Retinal pigment epithelial cell (primary cell): Measurements from ENCODE around the gene ARGFX.
A peak's percentile ranks its signal among the peaks of the same experiment; 100 is the strongest.

Experiments used
- DNase-seq: peaks from one replicate; pipeline ENCODE4 v3.0.0-alpha.2; 2010; ENCODE audit warnings: low read depth
- H3K4me3 ChIP-seq: 2 replicates; pipeline ENCODE4 v1.5.1; 2011; ENCODE audit warnings: mild to moderate bottlenecking, low read length, control low read depth, moderate library complexity
- TF ChIP-seq, protein P1 (sequence below): conservative IDR thresholded peaks from 2 replicates; pipeline ENCODE4 v1.5.1; 2011; ENCODE audit warnings: low read depth, low read length, control low read depth, inconsistent platforms

Gene ARGFX

DNA sequence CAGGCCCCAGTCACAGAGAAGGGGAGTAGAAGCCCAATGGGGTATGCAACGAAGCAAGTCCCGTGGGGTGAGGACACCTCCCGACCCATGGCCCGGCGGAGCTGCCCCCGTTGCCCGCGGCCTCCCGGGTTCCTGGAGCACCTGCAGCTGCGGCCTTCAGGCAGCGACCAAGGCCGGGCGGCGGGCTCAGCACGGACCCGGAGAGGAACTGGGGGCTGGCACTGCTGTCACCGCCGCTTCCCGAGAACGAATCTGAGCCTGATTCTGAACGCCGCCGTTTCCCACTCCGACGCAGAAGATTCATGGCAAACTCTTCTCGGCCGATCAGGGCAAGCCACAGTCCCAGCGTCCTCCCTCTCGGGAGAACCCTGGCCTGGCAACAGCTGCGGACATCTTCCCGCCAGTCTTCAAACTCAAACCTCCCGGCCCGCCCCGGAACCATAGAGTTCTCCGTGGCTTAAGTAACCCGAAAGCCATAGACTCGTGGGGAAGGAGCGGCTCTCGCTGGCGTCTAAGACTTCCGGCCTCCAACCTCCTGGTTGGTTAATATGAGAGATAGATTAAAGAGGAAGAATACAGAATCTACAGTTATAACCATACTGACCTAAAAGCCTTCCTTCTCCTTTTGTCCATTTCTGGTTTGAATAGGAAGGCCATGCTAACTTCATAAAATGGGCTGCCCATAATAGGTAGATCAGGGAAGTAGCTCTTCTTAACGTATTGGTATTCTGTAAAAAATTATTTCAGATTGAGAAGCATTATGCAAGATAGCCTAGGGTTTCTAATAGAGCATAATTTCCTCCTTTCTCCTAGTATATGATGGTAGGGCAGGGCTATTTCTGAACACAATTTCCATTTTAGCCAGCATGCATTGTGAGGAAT is 21.9 kb upstream of the ARGFX start, which contains the start of gene POLQ:
TSS of gene POLQ (minus strand) at position 415 of the 882 bp plus-strand sequence. CDS start at position 304, 111 bp downstream.
- H3K4me3 ChIP-seq, result peak within 1 kb of the TSS; percentile 90
- TF ChIP-seq, protein P1, sequence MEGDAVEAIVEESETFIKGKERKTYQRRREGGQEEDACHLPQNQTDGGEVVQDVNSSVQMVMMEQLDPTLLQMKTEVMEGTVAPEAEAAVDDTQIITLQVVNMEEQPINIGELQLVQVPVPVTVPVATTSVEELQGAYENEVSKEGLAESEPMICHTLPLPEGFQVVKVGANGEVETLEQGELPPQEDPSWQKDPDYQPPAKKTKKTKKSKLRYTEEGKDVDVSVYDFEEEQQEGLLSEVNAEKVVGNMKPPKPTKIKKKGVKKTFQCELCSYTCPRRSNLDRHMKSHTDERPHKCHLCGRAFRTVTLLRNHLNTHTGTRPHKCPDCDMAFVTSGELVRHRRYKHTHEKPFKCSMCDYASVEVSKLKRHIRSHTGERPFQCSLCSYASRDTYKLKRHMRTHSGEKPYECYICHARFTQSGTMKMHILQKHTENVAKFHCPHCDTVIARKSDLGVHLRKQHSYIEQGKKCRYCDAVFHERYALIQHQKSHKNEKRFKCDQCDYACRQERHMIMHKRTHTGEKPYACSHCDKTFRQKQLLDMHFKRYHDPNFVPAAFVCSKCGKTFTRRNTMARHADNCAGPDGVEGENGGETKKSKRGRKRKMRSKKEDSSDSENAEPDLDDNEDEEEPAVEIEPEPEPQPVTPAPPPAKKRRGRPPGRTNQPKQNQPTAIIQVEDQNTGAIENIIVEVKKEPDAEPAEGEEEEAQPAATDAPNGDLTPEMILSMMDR, result no peak
- peak; percentile 82 for DNase-seq

DNA sequence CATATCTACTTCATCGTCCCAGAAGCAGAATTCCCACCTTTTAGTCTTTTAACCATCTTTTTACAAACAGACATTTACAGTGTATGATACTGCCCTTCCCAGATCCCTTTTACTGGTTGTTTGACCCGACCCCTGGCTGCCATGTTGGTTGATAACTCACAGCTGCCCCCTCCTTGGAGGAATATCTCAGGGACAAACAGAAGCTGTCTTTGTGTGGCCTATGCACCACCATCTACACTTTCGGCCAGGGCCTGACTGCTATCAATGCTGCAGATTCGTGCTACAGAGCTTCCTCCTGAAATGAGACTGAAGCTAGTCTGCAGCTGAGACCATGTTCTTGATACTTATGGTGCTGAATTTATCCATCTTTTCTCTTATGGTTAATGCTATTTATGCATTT is 15.4 kb upstream of the ARGFX start:
- no peak overlapping the region for H3K4me3 ChIP-seq
- DNase-seq, result no peak
- TF ChIP-seq, protein P1, result no peak

DNA sequence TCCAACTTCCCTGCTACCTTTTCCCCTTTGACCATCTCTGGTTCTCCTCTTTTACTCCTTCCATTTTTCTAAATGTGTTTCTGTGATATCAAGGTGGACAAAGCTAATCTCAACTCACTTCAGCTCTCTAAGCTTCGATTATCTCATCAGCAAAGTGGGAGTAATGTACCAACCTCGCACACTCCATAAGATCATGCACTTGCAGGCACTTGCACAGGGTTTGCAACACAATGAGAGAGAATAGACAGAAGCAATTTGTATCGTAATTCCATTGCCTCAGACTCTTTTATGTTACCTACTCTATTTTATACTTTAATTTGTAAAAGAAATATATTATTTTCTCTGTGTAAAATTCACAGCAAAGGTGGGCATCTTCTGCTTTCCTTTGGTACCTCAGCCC is 15.0 kb upstream of the ARGFX start:
- DNase-seq, result no peak
- H3K4me3 ChIP-seq, result no peak overlapping the region
- TF ChIP-seq, protein P1, result no peak

DNA sequence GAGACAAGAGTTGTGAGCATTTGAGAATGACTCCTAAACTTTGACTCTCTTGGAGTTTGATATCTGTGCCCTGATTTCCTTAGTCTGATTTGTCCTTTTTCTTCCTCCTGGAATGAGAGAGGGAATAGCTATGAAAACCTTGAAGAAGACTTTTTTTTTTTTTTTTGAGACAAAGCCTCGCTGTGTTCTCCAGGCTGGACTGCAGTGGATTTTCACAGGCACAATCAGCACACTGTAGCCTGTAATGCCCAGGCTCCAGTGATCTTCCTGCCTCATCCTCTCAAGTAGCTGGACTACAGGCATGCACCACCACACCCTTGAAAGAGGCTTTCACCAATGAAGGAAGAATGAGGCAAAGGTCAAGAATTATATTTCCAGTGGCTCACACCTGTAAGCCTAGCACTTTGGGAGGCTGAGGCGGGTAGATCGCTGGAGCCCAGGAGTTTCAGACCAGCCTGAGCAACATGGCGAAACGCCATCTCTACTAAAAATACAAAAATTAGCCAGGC is 10.3 kb upstream of the ARGFX start:
- no peak for DNase-seq
- TF ChIP-seq, protein P1, result no peak
- H3K4me3 ChIP-seq, result no peak overlapping the region

DNA sequence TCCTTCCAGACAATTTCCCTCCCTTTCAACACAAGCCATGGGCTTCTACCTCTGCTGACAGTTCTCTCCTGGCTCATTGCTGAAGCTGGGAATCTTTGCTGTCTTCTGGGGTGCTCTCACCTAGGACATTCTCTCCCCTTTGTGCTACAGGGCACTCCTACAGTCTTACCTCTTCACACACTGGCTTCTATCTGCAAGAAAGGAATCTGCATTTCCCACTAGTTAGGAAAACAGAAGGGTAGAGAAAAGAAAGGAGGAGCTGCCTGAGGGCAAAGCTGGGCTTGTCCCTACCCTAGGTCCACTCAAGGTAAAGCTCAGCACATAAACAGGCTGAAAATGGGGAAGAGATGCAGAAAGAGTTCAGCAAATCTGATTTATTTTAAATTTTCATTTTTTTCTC is 5.6 kb upstream of the ARGFX start:
- H3K4me3 ChIP-seq, result no peak overlapping the region
- TF ChIP-seq, protein P1, result no peak
- no peak for DNase-seq

DNA sequence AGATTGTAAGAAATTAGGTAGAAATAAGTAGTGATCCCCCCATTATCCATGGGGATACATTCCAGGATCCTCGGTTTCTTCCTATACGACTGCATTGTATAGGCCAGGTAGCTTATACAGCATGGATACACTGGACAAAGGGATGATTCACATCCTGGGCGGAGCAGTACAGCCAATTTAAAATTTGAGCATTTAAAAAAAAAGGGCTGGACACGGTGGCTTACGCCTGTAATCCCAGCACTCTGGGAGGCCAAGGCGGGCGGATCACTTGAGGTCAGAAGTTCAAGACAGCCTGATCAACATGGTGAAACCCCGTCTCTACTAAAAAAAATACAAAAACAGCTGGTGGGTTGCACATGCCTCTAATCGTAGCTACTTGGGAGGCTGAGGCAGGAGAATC is 976 bp upstream of the ARGFX start:
- TF ChIP-seq, protein P1, result no peak
- H3K4me3 ChIP-seq, result no peak overlapping the region
- DNase-seq, result no peak

DNA sequence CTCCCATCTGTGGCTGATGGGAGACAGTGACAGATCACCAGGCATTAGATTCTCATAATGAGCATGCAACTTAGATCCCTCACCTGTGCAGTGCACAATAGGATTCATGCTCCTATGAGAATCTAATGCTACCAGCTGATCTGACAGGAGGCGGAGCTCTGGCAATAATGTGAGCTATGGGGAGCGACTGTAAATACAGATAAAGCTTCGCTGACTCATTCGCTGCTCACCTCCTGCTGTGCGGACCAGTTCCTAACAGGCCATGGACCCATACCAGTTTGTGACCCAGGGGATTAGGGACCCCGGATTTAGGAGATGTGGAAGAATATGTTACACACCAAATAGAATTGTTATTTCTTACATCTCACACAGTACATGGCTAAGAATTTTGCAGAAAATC is 6.7 kb downstream of the ARGFX start:
- TF ChIP-seq, protein P1, result no peak
- peak; percentile 11 for DNase-seq
- H3K4me3 ChIP-seq, result no peak overlapping the region
